ENCODE measurements around the gene HBA1.

DNA sequence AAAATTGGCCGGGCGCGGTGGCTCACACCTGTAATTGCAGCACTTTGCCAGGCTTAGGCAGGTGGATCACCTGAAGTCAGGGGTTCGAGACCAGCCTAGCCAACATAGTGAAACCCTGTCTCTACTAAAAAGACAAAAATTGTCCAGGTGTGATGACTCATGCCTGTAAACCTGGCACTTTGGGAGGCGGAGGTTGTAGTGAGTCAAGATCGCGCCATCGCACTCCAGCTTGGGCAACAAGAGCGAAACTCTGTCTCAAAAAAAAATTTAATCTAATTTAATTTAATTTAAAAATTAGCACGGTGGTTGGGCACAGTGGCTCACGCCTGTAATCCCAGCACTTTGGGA lies 2.2 kb downstream of the HBA1 start:
- TF ChIP-seq, protein P1, sequence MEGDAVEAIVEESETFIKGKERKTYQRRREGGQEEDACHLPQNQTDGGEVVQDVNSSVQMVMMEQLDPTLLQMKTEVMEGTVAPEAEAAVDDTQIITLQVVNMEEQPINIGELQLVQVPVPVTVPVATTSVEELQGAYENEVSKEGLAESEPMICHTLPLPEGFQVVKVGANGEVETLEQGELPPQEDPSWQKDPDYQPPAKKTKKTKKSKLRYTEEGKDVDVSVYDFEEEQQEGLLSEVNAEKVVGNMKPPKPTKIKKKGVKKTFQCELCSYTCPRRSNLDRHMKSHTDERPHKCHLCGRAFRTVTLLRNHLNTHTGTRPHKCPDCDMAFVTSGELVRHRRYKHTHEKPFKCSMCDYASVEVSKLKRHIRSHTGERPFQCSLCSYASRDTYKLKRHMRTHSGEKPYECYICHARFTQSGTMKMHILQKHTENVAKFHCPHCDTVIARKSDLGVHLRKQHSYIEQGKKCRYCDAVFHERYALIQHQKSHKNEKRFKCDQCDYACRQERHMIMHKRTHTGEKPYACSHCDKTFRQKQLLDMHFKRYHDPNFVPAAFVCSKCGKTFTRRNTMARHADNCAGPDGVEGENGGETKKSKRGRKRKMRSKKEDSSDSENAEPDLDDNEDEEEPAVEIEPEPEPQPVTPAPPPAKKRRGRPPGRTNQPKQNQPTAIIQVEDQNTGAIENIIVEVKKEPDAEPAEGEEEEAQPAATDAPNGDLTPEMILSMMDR (IDR thresholded peaks at IDR 0.05), result no peak
- TF ChIP-seq POLR2A (IDR thresholded peaks at IDR 0.05), result no peak

Data from tibial nerve (tissue), 3 donors.